IMR-90 (cell line): ENCODE results near the gene TMEM248. TPM values are rescaled to one million over a fixed set of nuclear protein-coding genes. Genes with fewer than 3 reads are reported as not detected.

ENCODE experiments used
- ATAC-seq: fragments of 200-7000 bp; cut with Tn5 transposase; 2 replicates; pipeline ENCODE4 v1.9.1; 2020; ENCODE audit warnings: low read depth, mild to moderate bottlenecking, moderate library complexity
- Bru-seq: library from RNA; stranded (reverse); fragments of 400-500 nt; gene quantifications from one replicate; lab custom pipeline; 2021; lab: Mats Ljungman, UMichigan
- BruChase-seq, 2 experiments: library from RNA; stranded (reverse); fragments of 400-500 nt; gene quantifications; one replicate each; lab custom pipeline; 2021; lab: Mats Ljungman, UMichigan
- BruUV-seq: library from RNA; stranded (reverse); fragments of 400-500 nt; replicated peaks from 2 replicates; lab custom pipeline; 2021; lab: Mats Ljungman, UMichigan
- CTCF ChIA-PET: fragments of 300-600 bp; formaldehyde crosslinking; extraction: SDS; loops from one replicate; lab custom pipeline; 2021; ENCODE audit warnings: antibody characterized with exemption; lab: Yijun Ruan, JAX
- POLR2A ChIA-PET: fragments of 300-600 bp; sonication (Branson Sonifier 250); formaldehyde crosslinking; loops from one replicate; lab custom pipeline; 2022; ENCODE audit warnings: antibody characterized with exemption; ENCODE audit not compliant: unreplicated experiment; lab: Charles Lee
- DNase-seq: peaks from one replicate; pipeline ENCODE4 v3.0.0; 2013
- H2AFZ ChIP-seq: replicated peaks from 2 replicates; pipeline ENCODE3; 2013; ENCODE audit warnings: low read length, mild to moderate bottlenecking; ENCODE audit not compliant: poor library complexity
- H2AK5ac ChIP-seq: 2 replicates; pipeline ENCODE4 v1.6.1; 2013; ENCODE audit warnings: low read depth, low read length, inconsistent platforms
- H2AK9ac ChIP-seq: replicated peaks from 2 replicates; pipeline ENCODE3; 2013; ENCODE audit warnings: mild to moderate bottlenecking, low read depth, low read length, moderate library complexity; ENCODE audit not compliant: poor library complexity
- H2BK120ac ChIP-seq: 2 replicates; pipeline ENCODE4 v1.6.1; 2013; ENCODE audit warnings: low read depth, low read length, inconsistent platforms
- H2BK15ac ChIP-seq: 3 replicates; pipeline ENCODE4 v1.6.1; 2013; ENCODE audit warnings: low read depth, low read length, inconsistent platforms
- H2BK20ac ChIP-seq: 2 replicates; pipeline ENCODE4 v1.6.1; 2013; ENCODE audit warnings: low read depth, mild to moderate bottlenecking, inconsistent platforms, low read length, moderate library complexity
- H2BK5ac ChIP-seq: 2 replicates; pipeline ENCODE4 v1.6.1; 2013; ENCODE audit warnings: mild to moderate bottlenecking, low read depth, low read length, inconsistent platforms; ENCODE audit not compliant: poor library complexity, severe bottlenecking
- H3K14ac ChIP-seq: replicated peaks from 2 replicates; pipeline ENCODE4 v1.6.1; 2013; ENCODE audit warnings: low read depth, low read length, inconsistent platforms
- H3K18ac ChIP-seq: 2 replicates; pipeline ENCODE4 v1.6.1; 2013; ENCODE audit warnings: low read depth, low read length, control low read depth
- H3K23ac ChIP-seq: 2 replicates; pipeline ENCODE4 v1.6.1; 2013; ENCODE audit warnings: low read depth, low read length, inconsistent platforms
- H3K27ac ChIP-seq: 2 replicates; pipeline ENCODE4 v1.5.1; 2013; ENCODE audit warnings: mild to moderate bottlenecking, control low read depth, low read length; ENCODE audit not compliant: insufficient read depth
- H3K27me3 ChIP-seq: 2 replicates; pipeline ENCODE4 v1.6.1; 2013; ENCODE audit warnings: low read length; ENCODE audit not compliant: control insufficient read depth, insufficient read depth
- H3K36me3 ChIP-seq: 2 replicates; pipeline ENCODE4 v1.6.1; 2013; ENCODE audit warnings: low read length, mixed read lengths; ENCODE audit not compliant: control insufficient read depth, insufficient read depth
- H3K4ac ChIP-seq: 2 replicates; pipeline ENCODE4 v1.6.1; 2013; ENCODE audit warnings: low read depth, low read length, inconsistent platforms
- H3K4me1 ChIP-seq: 2 replicates; pipeline ENCODE4 v1.6.1; 2013; ENCODE audit warnings: low read length, mixed read lengths; ENCODE audit not compliant: control insufficient read depth, insufficient read depth
- H3K4me2 ChIP-seq: 2 replicates; pipeline ENCODE4 v1.6.1; 2013; ENCODE audit warnings: low read depth, mild to moderate bottlenecking, control low read depth, low read length, moderate library complexity
- H3K4me3 ChIP-seq: 2 replicates; pipeline ENCODE4 v1.5.1; 2013; ENCODE audit warnings: low read depth, mild to moderate bottlenecking, control low read depth, low read length, moderate library complexity; ENCODE audit not compliant: insufficient read depth
- H3K56ac ChIP-seq: 2 replicates; pipeline ENCODE4 v1.6.1; 2013; ENCODE audit warnings: low read length, inconsistent platforms; ENCODE audit not compliant: insufficient read depth; ENCODE audit errors: extremely low read depth
- H3K79me1 ChIP-seq, 2 experiments: 2 replicates each; pipeline ENCODE4 v1.6.1; 2013; ENCODE audit warnings: low read length in 2 of 2, inconsistent platforms in 1 of 2, low read depth in 1 of 2
- H3K9ac ChIP-seq: 2 replicates; pipeline ENCODE4 v1.6.1; 2013; ENCODE audit warnings: low read depth, low read length, control low read depth
- H3K9me1 ChIP-seq: 2 replicates; pipeline ENCODE4 v1.6.1; 2013; ENCODE audit warnings: low read length, inconsistent platforms; ENCODE audit not compliant: insufficient read depth
- H3K9me3 ChIP-seq: 2 replicates; pipeline ENCODE4 v1.6.1; 2013; ENCODE audit warnings: low read length; ENCODE audit not compliant: control insufficient read depth, insufficient read depth
- H4K20me1 ChIP-seq: 2 replicates; pipeline ENCODE4 v1.6.1; 2013; ENCODE audit warnings: low read length, inconsistent platforms; ENCODE audit not compliant: insufficient read depth
- H4K5ac ChIP-seq: 2 replicates; pipeline ENCODE4 v1.6.1; 2013; ENCODE audit warnings: mild to moderate bottlenecking, low read depth, low read length, control low read depth
- H4K8ac ChIP-seq, 2 experiments: 2 replicates each; pipeline ENCODE4 v1.6.1; 2013; ENCODE audit warnings: low read depth in 2 of 2, low read length in 2 of 2, control low read depth in 1 of 2, inconsistent platforms in 1 of 2
- H4K91ac ChIP-seq: 2 replicates; pipeline ENCODE4 v1.6.1; 2013; ENCODE audit warnings: low read depth, low read length, inconsistent platforms; ENCODE audit not compliant: insufficient read depth
- BHLHE40 ChIP-seq: fragments of 150-350 bp; IDR thresholded peaks from 2 replicates; pipeline ENCODE4 v1.6.1; 2016; ENCODE audit warnings: mild to moderate bottlenecking, low read depth, low read length
- CHD1 ChIP-seq: IDR thresholded peaks from 2 replicates; pipeline ENCODE4 v1.6.1; 2012; ENCODE audit warnings: low read depth, low read length, improper control_type of control experiment
- MAZ ChIP-seq: IDR thresholded peaks from 2 replicates; pipeline ENCODE4 v1.6.1; 2012; ENCODE audit warnings: low read depth, mild to moderate bottlenecking, low read length, improper control_type of control experiment, moderate library complexity, borderline replicate concordance
- MXI1 ChIP-seq: IDR thresholded peaks from 2 replicates; pipeline ENCODE4 v1.6.1; 2012; ENCODE audit warnings: low read depth, mild to moderate bottlenecking, low read length, moderate library complexity, borderline replicate concordance
- POLR2A ChIP-seq: IDR thresholded peaks from 2 replicates; pipeline ENCODE4 v1.6.1; 2012; ENCODE audit warnings: mild to moderate bottlenecking, low read depth, low read length
- USF2 ChIP-seq: fragments of 150-350 bp; IDR thresholded peaks from 2 replicates; pipeline ENCODE4 v1.6.1; 2017; ENCODE audit warnings: mild to moderate bottlenecking, antibody characterized with exemption, low read length, low read depth
- WGBS, 2 experiments: methylation state at CpG; one replicate each; pipeline versions ENCODE4 v1.1.5 to v1.1.7; 2013; ENCODE audit warnings: missing lambda C conversion rate in 2 of 2; ENCODE audit not compliant: insufficient read length in 1 of 2; ENCODE audit errors: extremely low coverage in 2 of 2; 5-methylcytosine and 5-hydroxymethylcytosine counted together
- dilution Hi-C: fragments of 300-500 bp; cut with HindIII; formaldehyde crosslinking; loops from one replicate; pipeline ENCODE4 v1.14.3; 2018; ENCODE audit warnings: low sequenced_read_pairs; ENCODE audit not compliant: unreplicated experiment
- in situ Hi-C: fragments of 300-500 bp; cut with MboI; formaldehyde crosslinking; loops from 3 replicates; pipeline ENCODE4 v1.14.3; 2019; ENCODE audit warnings: low sequenced_read_pairs, inconsistent platforms, mixed read lengths
- intact Hi-C: fragments of 100-400 bp; cut with micrococcal nuclease; formaldehyde crosslinking; loops from 2 replicates; pipeline ENCODE4 v1.10.0; 2022
- long read RNA-seq: library from polyadenylated mRNA; unstranded; transcript quantifications from one replicate; pipeline ENCODE4 v2.0.0, GENCODE V29; 2021; ENCODE audit not compliant: unreplicated experiment
- polyA plus RNA-seq, 3 experiments: library from polyadenylated mRNA; depleted of rRNA; stranded (reverse); fragments of >200 nt; gene quantifications; 2 replicates each; pipeline ENCODE4 v1.2.3, GENCODE V29; 2012; ENCODE audit warnings: low replicate concordance in 1 of 3
- total RNA-seq: library from RNA; depleted of rRNA; stranded (reverse); fragments of >200 nt; gene quantifications from 2 replicates; pipeline ENCODE4 v1.2.3, GENCODE V29; 2012; rRNA removed

Gene TMEM248
- 103 and 117 TPM in 2 replicates for total RNA-seq
- 175 and 195 TPM in 2 replicates for polyA plus RNA-seq (2012; rRNA removed)
- polyA plus RNA-seq (2012; cell fraction: cytosol; rRNA removed) = 44.3 and 164 TPM in 2 replicates
- polyA plus RNA-seq (2012; cell fraction: nucleus; rRNA removed; ENCODE audit: low replicate concordance) = 73.8 and 84.2 TPM in 2 replicates
- Bru-seq, nascent RNA = percentile 88 among the genes with signal in this experiment
- percentile 96 among the genes with signal in this experiment for BruChase-seq, experiment 1, labeled RNA remaining after a 6-hour chase
- BruChase-seq, experiment 2, labeled RNA remaining after a 2-hour chase = percentile 89 among the genes with signal in this experiment
- long read RNA-seq, full-length matches to known transcripts = 45 of 90 reads
- long read RNA-seq, partial matches to known transcripts = 39 of 90 reads
- long read RNA-seq, other reads (novel, unspliced or antisense) = 6 of 90 reads

GRCh38 chr7:66920769-66921395 lies at the start of gene TMEM248:
Gene TMEM248, plus strand, starts transcription at chr7:66921225. Its CDS starts 20,641 bp downstream, at chr7:66941866.
- in situ Hi-C loops (no loop called here), intact Hi-C loops (loop anchor here (10.0 kb wide), 1 partner anchor 54 kb away; no protein-coding TSS in a partner anchor), dilution Hi-C loops (no loop called here)
- Histone ChIP-seq H2BK20ac (peak within 1 kb of the TSS; percentile 5; the same call in 1 of the 2 replicates), H2BK120ac (peak within 1 kb of the TSS; percentile 64), H3K4me1 (no peaks in the 10 kb centered on the region), H3K9me3 (no peaks in the 10 kb centered on the region), H2AFZ (peak within 1 kb of the TSS; percentile 100), H3K14ac (peak within 1 kb of the TSS; percentile 93), H2BK5ac (peak within 1 kb of the TSS; percentile 78), H4K91ac (peak within 1 kb of the TSS; percentile 79), H2AK5ac (peak within 1 kb of the TSS; percentile 93), H3K27me3 (no peaks in the 10 kb centered on the region), H3K79me1 (peaks cover 0 to 32% of the 10 kb centered on the region in 2 experiments; a peak in 3 of 4 replicates), H2BK15ac (peak within 1 kb of the TSS; percentile 20; the same call in 2 of the 3 replicates), H4K8ac (peak within 1 kb of the TSS; percentile 77 to 99), H3K23ac (peak within 1 kb of the TSS; percentile 88), H3K18ac (peak within 1 kb of the TSS; percentile 53), H3K9me1 (peaks cover 4% of the 10 kb centered on the region), H4K5ac (peak within 1 kb of the TSS; percentile 88), H3K56ac (peak within 1 kb of the TSS; percentile 70), H3K4me2 (peak within 1 kb of the TSS; percentile 99), H3K4ac (peak within 1 kb of the TSS; percentile 94), H3K9ac (peak within 1 kb of the TSS; percentile 91), H3K27ac (peak within 1 kb of the TSS; percentile 81), H3K36me3 (peaks cover 3% of the 10 kb centered on the region; the same call in 1 of the 2 replicates), H2AK9ac (peak within 1 kb of the TSS; percentile 85), H4K20me1 (peaks cover 31% of the 10 kb centered on the region; the same call in 1 of the 2 replicates), H3K4me3 (peak within 1 kb of the TSS; percentile 50)
- TF ChIP-seq BHLHE40 = peak; percentile 59; the same call in 1 of the 2 replicates
- TF ChIP-seq CHD1 = no peak
- TF ChIP-seq POLR2A = peak; percentile 75
- TF ChIP-seq MAZ = peak; percentile 32; the same call in 1 of the 2 replicates
- TF ChIP-seq USF2 = no peak
- TF ChIP-seq MXI1 = peak; percentile 93
- DNase-seq (peak; percentile 77), ATAC-seq (peak; percentile 96)
- POLR2A ChIA-PET = interaction anchor here (0.6 to 0.7 kb wide), 2 partner anchors 21 to 33 kb away, joined by 3 to 6 read pairs; no protein-coding TSS in a partner anchor
- CTCF ChIA-PET = interaction anchor here (0.7 kb wide), 1 partner anchor 49 kb away, joined by 3 read pairs; no protein-coding TSS in a partner anchor
- BruUV-seq = no TSS peak
- WGBS, 2 experiments = 5% methylated on average over 16 of the region's 67 CpGs; no CpG with 5 or more reads in 1 of the 2 experiments
